GM12878 (cell line): ENCODE data around the gene RAB11A. TPM values are rescaled to one million over a fixed set of nuclear protein-coding genes. Genes with fewer than 3 reads are reported as not detected.

Experiments
- ATAC-seq: fragments of 200-7000 bp; cut with Tn5 transposase; 3 replicates; pipeline ENCODE4 v1.9.1; 2020; ENCODE audit warnings: mild to moderate bottlenecking, moderate library complexity
- BruUV-seq: library from RNA; stranded (reverse); fragments of 400-500 nt; replicated peaks from 2 replicates; lab custom pipeline; 2021; lab: Mats Ljungman, UMichigan
- CTCF ChIA-PET: fragments of 300-600 bp; sonication (Branson Sonifier 250); formaldehyde crosslinking; extraction: SDS; loops from one replicate; lab custom pipeline; 2021; ENCODE audit warnings: inconsistent platforms; lab: Yijun Ruan, JAX
- POLR2A ChIA-PET: fragments of 350-600 bp; formaldehyde crosslinking; extraction: SDS; loops from one replicate; lab custom pipeline; 2021; ENCODE audit warnings: inconsistent platforms; lab: Charles Lee
- RAD21 ChIA-PET: fragments of 300-600 bp; sonication (Branson Sonifier 250); formaldehyde crosslinking; loops from one replicate; lab custom pipeline; 2023; ENCODE audit warnings: antibody characterized with exemption; ENCODE audit not compliant: unreplicated experiment; lab: Charles Lee
- SMC1A ChIA-PET: fragments of 300-600 bp; sonication (Branson Sonifier 250); formaldehyde crosslinking; loops from one replicate; lab custom pipeline; 2023; ENCODE audit not compliant: unreplicated experiment, uncharacterized antibody; lab: Charles Lee
- DNase-seq: peaks from one replicate; pipeline ENCODE4 v3.0.0-alpha.2; 2011; ENCODE audit warnings: low read depth, low spot score
- FAIRE-seq: peaks from 3 replicates; lab custom pipeline; 2011; peaks lifted over from hg19 to GRCh38; lab: Jason Lieb, UNC
- H2AFZ ChIP-seq: 2 replicates; pipeline ENCODE4 v1.6.0; 2011; ENCODE audit warnings: low read depth, low read length, control low read depth; ENCODE audit not compliant: control insufficient read depth
- H3K27ac ChIP-seq: 2 replicates; pipeline ENCODE4 v1.5.1; 2011; ENCODE audit warnings: control low read depth; ENCODE audit not compliant: control insufficient read depth, insufficient read depth
- H3K27me3 ChIP-seq, 2 experiments: replicated peaks in 1 of 2; 2 replicates each; pipeline versions ENCODE4 v1.6.0 to v1.6.1; 2011; ENCODE audit warnings: low read length in 1 of 2; ENCODE audit not compliant: control insufficient read depth in 2 of 2, insufficient read depth in 2 of 2
- H3K36me3 ChIP-seq, 2 experiments: 2 replicates each; pipeline ENCODE4 v1.5.1; 2011; ENCODE audit warnings: low read length in 1 of 2; ENCODE audit not compliant: control insufficient read depth in 2 of 2, insufficient read depth in 2 of 2
- H3K4me1 ChIP-seq: 2 replicates; pipeline ENCODE4 v1.6.1; 2011; ENCODE audit warnings: mild to moderate bottlenecking, low read length, moderate library complexity, mixed read lengths; ENCODE audit not compliant: control insufficient read depth, insufficient read depth
- H3K4me2 ChIP-seq: 2 replicates; pipeline ENCODE4 v1.6.0; 2011; ENCODE audit warnings: control low read depth; ENCODE audit not compliant: control insufficient read depth, insufficient read depth
- H3K4me3 ChIP-seq: fragments of 200-600 bp; sonication (generic); 2 replicates; pipeline ENCODE4 v1.5.1; 2016
- H3K79me2 ChIP-seq: 2 replicates; pipeline ENCODE4 v1.6.0; 2011; ENCODE audit warnings: low read length; ENCODE audit not compliant: control insufficient read depth, insufficient read depth
- H3K9ac ChIP-seq: 2 replicates; pipeline ENCODE4 v1.8.0; 2011; ENCODE audit warnings: low read length, control low read depth, mixed read lengths; ENCODE audit not compliant: control insufficient read depth, insufficient read depth
- H3K9me3 ChIP-seq: replicated peaks from 3 replicates; pipeline ENCODE4 v1.5.1; 2011; ENCODE audit warnings: mild to moderate bottlenecking, low read length; ENCODE audit not compliant: control insufficient read depth, insufficient read depth
- H4K20me1 ChIP-seq: 2 replicates; pipeline ENCODE4 v1.6.0; 2011; ENCODE audit not compliant: control insufficient read depth, insufficient read depth
- WGBS: methylation state at CpG from one replicate; pipeline ENCODE4 v1.1.6; 2016; ENCODE audit warnings: low lambda C conversion rate; ENCODE audit not compliant: insufficient replicate concordance, insufficient coverage; ENCODE audit errors: missing lambda C conversion rate; 5-methylcytosine and 5-hydroxymethylcytosine counted together
- in situ Hi-C: fragments of 300-500 bp; cut with MboI; formaldehyde crosslinking; loops from 9 replicates; pipeline ENCODE4 v1.14.3; 2018; ENCODE audit warnings: mixed read lengths
- intact Hi-C: fragments of 100-400 bp; cut with micrococcal nuclease; formaldehyde crosslinking; loops from one replicate; pipeline ENCODE4 v1.14.2; 2022; ENCODE audit not compliant: unreplicated experiment
- polyA plus RNA-seq, 11 experiments: library from polyadenylated mRNA; depleted of rRNA in 4 of 11; unstranded in 6 of 11; stranded (reverse) in 5 of 11; fragments of >200 nt; fragmentation: Nextera tagmentation in 4 of 11; fragmentation: Illumina TruSeq in 1 of 11; extraction: Ambion mirVana in 4 of 11; extraction: Trizol in 1 of 11; gene quantifications; 1 replicate in 1 of 11; 2 replicates in 10 of 11; pipeline versions ENCODE4 v1.2.1 to v1.2.3, GENCODE V29; 2011 to 2016; ENCODE audit warnings: inconsistent platforms in 2 of 11, missing spikeins in 2 of 11, low read depth in 1 of 11
- total RNA-seq, 4 experiments: library from RNA; depleted of rRNA in 3 of 4; stranded (reverse); fragments of >200 nt in 3 of 4; fragmentation: Illumina TruSeq in 1 of 4; extraction: Trizol in 1 of 4; gene quantifications; 2 replicates each; pipeline versions ENCODE4 v1.2.1 to v1.2.3, GENCODE V29; 2013 to 2021
- TF ChIP-seq, protein P1 (sequence below): fragments of 450-650 bp; formaldehyde crosslinking; IDR thresholded peaks from 2 replicates; pipeline ENCODE4 v1.4.0; 2022; ENCODE audit warnings: mild to moderate bottlenecking, moderate library complexity

The RAB11A gene
- total and polyA plus RNA-seq, 10 of the 15 experiments (the other 5 are each of a cell fraction or from before 2014, with no cell fraction given), result 128 to 387 (median 224) TPM

DNA sequence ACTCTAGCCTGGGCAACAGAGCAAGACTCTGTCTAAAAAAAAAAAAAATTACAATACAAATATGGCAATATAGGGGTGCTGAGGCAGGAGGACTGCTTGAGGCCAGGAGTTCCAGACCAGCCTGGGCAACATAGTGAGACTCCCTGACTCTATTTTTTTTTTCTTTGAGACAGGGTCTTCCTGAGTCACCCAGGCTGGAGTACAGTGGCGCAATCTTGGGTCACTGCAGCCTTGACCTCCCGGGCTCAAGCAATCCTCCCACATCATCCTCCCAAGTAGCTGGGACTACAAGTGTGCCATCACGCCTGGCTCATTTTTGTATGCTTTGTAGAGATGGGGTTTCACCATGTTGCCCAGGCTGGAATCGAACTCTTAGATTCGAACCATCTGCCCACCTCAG lies 17.3 kb upstream of the RAB11A start:
- Histone ChIP-seq H3K4me3 (no peak overlapping the region), H4K20me1 (no peaks in the 10 kb centered on the region), H3K27me3 (no peaks in the 10 kb centered on the region), H3K9ac (no peak overlapping the region), H3K4me1 (peaks cover 7% of the 10 kb centered on the region), H3K27ac (no peak overlapping the region), H3K9me3 (no peaks in the 10 kb centered on the region), H3K36me3 (no peaks in the 10 kb centered on the region), H3K79me2 (no peaks in the 10 kb centered on the region), H3K4me2 (no peak overlapping the region), H2AFZ (no peak overlapping the region)
- WGBS, result 81% methylated on average over 5 of the region's 5 CpGs
- ChIA-PET SMC1A (interaction anchor here (0.6 to 2.0 kb wide), 4 partner anchors 10 to 348 kb away, joined by 3 to 10 read pairs (median 6); no protein-coding TSS in a partner anchor), CTCF (interaction anchor here (0.7 to 2.8 kb wide), 4 partner anchors 11 to 1732 kb away, joined by 3 to 12 read pairs (median 4); no protein-coding TSS in a partner anchor), RAD21 (no interaction called here), POLR2A (interaction anchor here (0.9 to 2.7 kb wide), 2 partner anchors 9 to 18 kb away, joined by 6 to 8 read pairs; no protein-coding TSS in a partner anchor)
- no TSS peak for BruUV-seq
- in situ Hi-C loops (no loop called here), intact Hi-C loops (no loop called here)
- DNase-seq (no peak), FAIRE-seq (no peak), ATAC-seq (no peak)
- TF ChIP-seq, protein P1, sequence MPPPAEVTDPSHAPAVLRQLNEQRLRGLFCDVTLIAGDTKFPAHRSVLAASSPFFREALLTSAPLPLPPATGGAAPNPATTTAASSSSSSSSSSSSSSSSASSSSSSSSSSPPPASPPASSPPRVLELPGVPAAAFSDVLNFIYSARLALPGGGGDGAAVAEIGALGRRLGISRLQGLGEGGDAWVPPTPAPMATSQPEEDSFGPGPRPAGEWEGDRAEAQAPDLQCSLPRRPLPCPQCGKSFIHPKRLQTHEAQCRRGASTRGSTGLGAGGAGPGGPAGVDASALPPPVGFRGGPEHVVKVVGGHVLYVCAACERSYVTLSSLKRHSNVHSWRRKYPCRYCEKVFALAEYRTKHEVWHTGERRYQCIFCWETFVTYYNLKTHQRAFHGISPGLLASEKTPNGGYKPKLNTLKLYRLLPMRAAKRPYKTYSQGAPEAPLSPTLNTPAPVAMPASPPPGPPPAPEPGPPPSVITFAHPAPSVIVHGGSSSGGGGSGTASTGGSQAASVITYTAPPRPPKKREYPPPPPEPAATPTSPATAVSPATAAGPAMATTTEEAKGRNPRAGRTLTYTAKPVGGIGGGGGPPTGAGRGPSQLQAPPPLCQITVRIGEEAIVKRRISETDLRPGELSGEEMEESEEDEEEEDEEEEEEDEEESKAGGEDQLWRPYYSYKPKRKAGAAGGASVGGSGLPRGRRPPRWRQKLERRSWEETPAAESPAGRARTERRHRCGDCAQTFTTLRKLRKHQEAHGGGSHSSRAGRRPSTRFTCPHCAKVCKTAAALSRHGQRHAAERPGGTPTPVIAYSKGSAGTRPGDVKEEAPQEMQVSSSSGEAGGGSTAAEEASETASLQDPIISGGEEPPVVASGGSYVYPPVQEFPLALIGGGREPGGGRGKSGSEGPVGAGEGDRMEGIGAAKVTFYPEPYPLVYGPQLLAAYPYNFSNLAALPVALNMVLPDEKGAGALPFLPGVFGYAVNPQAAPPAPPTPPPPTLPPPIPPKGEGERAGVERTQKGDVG (CRISPR knock-in tag), result no peak
